Measurements from ENCODE around the gene ZNF784.

Gene ZNF784

DNA sequence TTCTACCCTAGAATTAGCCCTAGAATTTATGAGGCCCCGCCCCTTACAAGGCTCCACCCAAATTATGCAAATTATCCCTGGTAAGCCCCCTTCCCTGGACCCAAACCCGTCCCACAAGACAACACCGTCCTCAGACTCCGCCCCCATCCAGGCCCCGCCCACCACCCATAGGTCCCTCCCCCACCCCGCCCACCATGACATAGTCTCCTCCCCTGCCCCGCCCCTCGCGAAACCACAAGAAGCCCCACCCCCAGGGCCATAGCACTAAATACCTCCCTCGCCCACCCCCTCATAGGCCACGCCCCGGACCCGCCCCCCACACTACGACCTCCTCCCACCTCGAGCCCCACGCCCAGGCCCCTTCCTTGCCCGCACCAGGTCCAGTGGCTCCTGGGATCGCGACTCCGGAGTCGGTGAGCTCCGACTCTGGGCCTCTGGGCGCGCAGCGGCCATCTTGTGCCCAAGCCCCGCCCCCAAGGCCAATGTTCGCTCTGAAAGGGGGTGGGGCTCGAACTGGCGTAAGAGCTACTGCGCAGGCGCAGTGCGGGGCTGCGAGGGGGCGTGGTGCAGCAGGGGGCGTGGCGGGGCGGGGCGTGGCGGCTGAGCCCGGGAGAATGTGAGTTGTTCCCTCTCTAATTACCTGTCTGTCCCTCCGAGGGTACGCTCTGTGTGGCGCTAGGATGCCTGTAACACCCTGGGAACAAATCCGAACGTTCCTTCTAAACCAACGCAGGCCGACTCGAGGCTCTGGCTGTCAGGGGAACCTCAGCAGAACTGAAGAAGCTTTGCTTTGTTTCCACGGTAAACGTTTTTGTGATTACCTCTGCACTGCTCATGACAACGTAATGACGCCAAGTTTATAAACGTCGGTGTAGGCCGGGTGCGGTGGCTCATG, at the start of gene ZNF784:
Gene ZNF784 (minus strand): TSS at position 458 of the 895 bp plus-strand sequence. CDS start 5 bp downstream, at position 453.
- TF ChIP-seq, protein P1, sequence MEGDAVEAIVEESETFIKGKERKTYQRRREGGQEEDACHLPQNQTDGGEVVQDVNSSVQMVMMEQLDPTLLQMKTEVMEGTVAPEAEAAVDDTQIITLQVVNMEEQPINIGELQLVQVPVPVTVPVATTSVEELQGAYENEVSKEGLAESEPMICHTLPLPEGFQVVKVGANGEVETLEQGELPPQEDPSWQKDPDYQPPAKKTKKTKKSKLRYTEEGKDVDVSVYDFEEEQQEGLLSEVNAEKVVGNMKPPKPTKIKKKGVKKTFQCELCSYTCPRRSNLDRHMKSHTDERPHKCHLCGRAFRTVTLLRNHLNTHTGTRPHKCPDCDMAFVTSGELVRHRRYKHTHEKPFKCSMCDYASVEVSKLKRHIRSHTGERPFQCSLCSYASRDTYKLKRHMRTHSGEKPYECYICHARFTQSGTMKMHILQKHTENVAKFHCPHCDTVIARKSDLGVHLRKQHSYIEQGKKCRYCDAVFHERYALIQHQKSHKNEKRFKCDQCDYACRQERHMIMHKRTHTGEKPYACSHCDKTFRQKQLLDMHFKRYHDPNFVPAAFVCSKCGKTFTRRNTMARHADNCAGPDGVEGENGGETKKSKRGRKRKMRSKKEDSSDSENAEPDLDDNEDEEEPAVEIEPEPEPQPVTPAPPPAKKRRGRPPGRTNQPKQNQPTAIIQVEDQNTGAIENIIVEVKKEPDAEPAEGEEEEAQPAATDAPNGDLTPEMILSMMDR (IDR thresholded peaks at IDR 0.05; ENCODE audit: borderline replicate concordance, control extremely low read depth, extremely low read depth, insufficient read depth, missing control alignments), result no peak
- in situ Hi-C loops (cut with MboI; ENCODE audit: low sequenced_read_pairs, unreplicated experiment), result loop anchor here (5.0 kb wide), 1 partner anchor 107 kb away; no protein-coding TSS in a partner anchor
- DNase-seq (ENCODE audit: low spot score), result peak; percentile 95

DNA sequence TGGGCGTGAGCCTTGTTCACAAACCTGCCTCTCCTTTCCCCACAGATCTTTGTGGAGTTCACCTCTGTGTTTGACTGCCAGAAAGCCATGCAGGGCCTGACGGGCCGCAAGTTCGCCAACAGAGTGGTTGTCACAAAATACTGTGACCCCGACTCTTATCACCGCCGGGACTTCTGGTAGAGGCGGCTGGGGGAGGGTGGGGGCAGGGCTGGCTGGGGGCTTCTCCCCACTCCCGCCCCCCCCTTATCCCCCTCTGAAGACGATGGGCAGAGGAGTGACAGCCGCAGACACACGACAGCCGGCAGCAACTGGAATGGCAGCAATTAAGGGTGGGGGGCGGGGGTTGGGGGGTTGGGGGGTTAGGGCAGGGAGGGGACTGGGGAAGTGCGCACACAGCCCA, 49.5 kb upstream of the ZNF784 start:
- no peak for DNase-seq (ENCODE audit: low spot score)
- in situ Hi-C loops (cut with MboI; ENCODE audit: low sequenced_read_pairs, unreplicated experiment), result no loop called here
- TF ChIP-seq, protein P1 (IDR thresholded peaks at IDR 0.05; ENCODE audit: borderline replicate concordance, control extremely low read depth, extremely low read depth, insufficient read depth, missing control alignments), result no peak

GRCh38 chr19:55673465-55673864, 49.1 kb upstream of the ZNF784 start:
- no peak for DNase-seq (ENCODE audit: low spot score)
- in situ Hi-C loops (cut with MboI; ENCODE audit: low sequenced_read_pairs, unreplicated experiment), result no loop called here
- TF ChIP-seq, protein P1 (IDR thresholded peaks at IDR 0.05; ENCODE audit: borderline replicate concordance, control extremely low read depth, extremely low read depth, insufficient read depth, missing control alignments), result no peak

GRCh38 chr19:55672418-55672817, 48.1 kb upstream of the ZNF784 start:
- in situ Hi-C loops (cut with MboI; ENCODE audit: low sequenced_read_pairs, unreplicated experiment), result no loop called here
- TF ChIP-seq, protein P1 (IDR thresholded peaks at IDR 0.05; ENCODE audit: borderline replicate concordance, control extremely low read depth, extremely low read depth, insufficient read depth, missing control alignments), result no peak
- no peak for DNase-seq (ENCODE audit: low spot score)

GRCh38 chr19:55671054-55671378, 46.6 kb upstream of the ZNF784 start:
- TF ChIP-seq, protein P1 (IDR thresholded peaks at IDR 0.05; ENCODE audit: borderline replicate concordance, control extremely low read depth, extremely low read depth, insufficient read depth, missing control alignments), result no peak
- no peak for DNase-seq (ENCODE audit: low spot score)
- in situ Hi-C loops (cut with MboI; ENCODE audit: low sequenced_read_pairs, unreplicated experiment), result no loop called here

- in situ Hi-C loops (cut with MboI; ENCODE audit: low sequenced_read_pairs, unreplicated experiment), result no loop called here
- no peak for DNase-seq (ENCODE audit: low spot score)
- TF ChIP-seq, protein P1 (IDR thresholded peaks at IDR 0.05; ENCODE audit: borderline replicate concordance, control extremely low read depth, extremely low read depth, insufficient read depth, missing control alignments), result no peak
These were observed 46.1 kb upstream of the ZNF784 start for GRCh38 chr19:55670280-55671053.
